A549 treated with CpdA at 1 μM for 4 hours (cell line): Measurements from ENCODE around the gene DLX5. TPM values are rescaled to one million over a fixed set of nuclear protein-coding genes. Genes with fewer than 3 reads are reported as not detected.

Experiments used
- total RNA-seq: library from RNA; stranded (reverse); fragments of 200-300 nt; extraction: Qiagen RNA extraction; gene quantifications from 5 replicates; pipeline ENCODE4 v1.2.3, GENCODE V29; 2022; ENCODE audit warnings: low read depth

DLX5 gene
- not detected in 5 replicates for total RNA-seq

DNA sequence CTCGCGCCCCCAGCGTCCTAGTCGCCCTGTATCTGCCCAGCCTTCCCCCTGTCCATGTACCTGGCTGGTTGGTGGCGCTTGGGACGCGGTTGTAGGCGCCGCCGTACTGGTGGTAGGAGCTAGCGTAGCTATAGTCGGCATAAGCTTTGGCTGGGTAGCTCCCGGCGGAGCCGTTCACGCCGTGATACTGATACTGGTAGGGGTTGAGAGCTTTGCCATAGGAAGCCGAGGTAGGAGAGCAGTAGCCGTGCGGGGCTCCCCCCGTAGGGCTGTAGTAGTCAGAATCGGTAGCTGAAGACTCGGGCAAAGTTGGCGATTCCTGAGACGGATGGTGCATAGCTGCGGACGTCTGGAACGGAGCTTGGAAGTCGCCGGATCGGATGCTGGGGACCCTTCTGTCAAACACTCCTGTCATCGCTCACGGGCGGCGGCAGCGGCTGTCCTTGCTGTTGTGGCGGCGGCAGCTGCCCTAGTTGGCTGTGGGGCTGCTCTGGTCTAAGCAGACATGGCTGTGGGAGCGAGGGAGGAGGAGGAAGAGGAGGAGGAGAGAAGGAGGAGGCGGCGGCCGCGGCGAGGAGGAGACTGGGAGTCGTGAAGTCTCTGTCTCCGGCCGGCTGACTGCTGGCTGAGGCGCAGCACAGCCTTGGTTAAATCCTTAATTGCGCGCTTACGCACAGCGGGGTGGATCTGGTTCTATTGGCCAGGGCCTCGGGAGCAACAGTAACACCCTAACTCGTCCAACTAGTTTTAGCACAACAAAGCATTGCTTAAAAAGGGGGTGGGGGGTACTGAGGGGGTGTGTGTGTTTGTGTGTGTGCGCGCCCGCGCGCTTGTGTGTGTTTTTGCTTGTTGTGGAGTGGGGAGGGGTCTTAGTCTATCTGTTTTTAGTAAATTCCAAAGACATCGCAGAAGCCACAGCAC lies at the start of gene DLX5:
TSS of gene DLX5 (minus strand) at position 623 of the 921 bp plus-strand sequence. CDS start at position 415, 208 bp downstream.

DNA sequence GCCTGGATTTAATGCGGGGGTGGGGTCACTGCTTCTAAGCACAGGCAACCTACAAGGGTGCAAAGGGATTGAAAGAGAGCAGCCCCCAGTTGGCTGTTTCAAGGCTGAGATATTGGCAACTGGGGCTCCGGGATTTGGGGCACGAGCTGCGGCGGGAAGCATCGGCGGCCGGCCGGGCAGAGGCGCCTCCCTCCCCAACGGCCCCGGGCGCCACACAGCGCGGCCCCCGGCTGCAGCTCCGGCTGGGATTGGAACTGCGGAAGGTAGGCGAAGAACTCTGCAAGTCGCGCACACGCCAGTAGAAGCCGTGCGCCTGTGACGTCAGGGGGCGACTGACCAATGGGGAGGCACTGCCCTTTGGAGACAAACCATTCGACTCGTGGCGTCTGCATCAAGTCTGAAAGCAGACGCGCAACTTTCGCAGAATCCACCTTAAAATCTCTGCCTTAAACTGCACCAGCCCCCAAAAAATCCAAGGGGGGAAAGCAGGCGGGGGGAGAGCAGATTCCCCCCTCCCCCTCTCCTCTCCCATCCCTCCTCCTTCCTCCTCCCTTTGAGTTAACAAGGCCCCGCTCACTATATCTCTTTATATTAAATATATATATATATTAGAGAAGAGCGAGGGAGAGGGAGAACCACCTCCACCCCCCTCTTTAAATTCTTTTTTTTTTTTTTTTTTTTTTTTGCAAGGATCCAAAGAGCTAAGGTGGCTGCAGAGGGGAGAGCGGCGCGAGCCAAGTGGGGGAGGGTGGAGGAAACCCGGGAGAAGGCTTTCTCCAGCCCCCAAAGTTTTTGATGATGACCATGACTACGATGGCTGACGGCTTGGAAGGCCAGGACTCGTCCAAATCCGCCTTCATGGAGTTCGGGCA lies 19.2 kb downstream of the DLX5 start, which contains the start of gene DLX6:
TSS of gene DLX6 (plus strand) at position 371 of the 872 bp plus-strand sequence. CDS start at position 796, 425 bp downstream.

Other genes starting within 250 kb of the DLX5 start
- gene DLX6, start 19.3 kb downstream of the DLX5 start, total RNA-seq = 0.20 TPM in 1 of 5 replicates, not detected in the others
- gene SDHAF3, start 92.9 kb upstream of the DLX5 start, total RNA-seq = 19.0 to 48.6 TPM (median 21.7 TPM) in 5 replicates